Measurements from ENCODE around the gene ENKUR.
A peak's percentile ranks its signal among the peaks of the same experiment; 100 is the strongest.
"Not testable (repeated sequence)": the region's sequence is repeated elsewhere in the genome, so short reads cannot be mapped to it uniquely, and the experiment has no call there.

ENKUR gene

DNA sequence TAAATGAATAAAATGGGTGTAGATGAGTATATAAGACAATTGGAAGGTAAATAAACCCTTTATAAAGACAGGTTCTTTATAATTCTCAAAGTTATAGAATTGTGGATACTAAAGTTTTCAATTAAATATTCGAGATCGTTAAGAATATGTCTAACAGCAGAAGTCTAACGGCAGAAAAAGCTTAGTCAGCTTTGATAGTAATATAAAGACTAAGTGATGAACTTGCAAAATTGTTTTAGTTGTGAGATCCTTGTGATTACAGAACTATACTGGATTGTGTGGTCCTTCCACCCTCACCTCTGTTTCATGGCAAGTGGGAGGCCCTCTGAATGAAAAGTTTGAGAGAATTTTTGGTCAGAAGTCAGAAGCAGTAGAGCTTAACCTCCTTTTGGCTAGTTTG is 2.7 kb upstream of the ENKUR start:
- DNase-seq = no peak

GRCh38 chr10:25017661-25018060 is 1.7 kb upstream of the ENKUR start:
- no peak for DNase-seq

DNA sequence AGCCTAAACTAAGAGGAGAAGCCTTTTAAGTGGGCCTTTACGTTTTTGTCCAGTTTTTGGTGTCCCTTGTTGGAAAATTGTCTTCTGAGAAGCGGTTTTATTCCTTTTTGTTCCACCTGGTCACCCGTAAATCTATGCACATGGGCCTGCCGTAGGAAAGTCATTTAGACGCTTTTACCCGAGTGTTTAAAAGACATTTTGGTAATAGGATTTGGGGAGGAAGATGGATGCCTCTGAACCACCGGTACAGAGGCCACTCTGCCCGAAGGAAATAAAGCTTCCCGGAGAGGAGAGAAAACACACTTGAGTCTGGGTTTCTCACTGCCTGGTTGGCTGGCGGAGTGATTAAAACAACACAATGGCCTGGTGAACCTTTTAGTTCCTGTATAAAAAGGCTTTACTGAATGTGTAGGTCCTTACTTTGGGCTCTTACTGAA is 1.2 kb upstream of the ENKUR start:
- no peak for DNase-seq

- DNase-seq = peak; percentile 84
Observed at GRCh38 chr10:25016376-25017153, 607 bp upstream of the ENKUR start, which contains the start of gene THNSL1. TSS of gene THNSL1 (plus strand) at chr10:25016612. CDS start at chr10:25023224, 6,612 bp downstream.

DNA sequence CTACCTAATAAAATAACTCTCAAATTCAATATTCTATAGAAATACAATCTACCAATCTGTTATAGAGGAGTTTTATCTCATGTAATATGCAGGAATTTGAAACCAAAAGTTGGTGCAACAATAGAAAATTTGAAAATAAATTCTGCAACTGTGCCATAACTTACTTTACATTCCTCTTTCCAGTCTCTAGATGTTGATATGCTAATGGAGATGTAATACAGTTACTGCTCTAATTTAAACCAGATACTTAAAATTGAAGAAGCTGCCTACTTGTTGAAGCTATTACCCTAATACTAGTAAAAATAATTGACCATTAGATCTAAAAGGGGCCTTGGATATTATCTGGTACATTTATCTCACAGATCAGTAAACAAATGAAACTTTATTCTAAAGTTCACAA is 1.4 kb downstream of the ENKUR start:
- no peak for DNase-seq

DNA sequence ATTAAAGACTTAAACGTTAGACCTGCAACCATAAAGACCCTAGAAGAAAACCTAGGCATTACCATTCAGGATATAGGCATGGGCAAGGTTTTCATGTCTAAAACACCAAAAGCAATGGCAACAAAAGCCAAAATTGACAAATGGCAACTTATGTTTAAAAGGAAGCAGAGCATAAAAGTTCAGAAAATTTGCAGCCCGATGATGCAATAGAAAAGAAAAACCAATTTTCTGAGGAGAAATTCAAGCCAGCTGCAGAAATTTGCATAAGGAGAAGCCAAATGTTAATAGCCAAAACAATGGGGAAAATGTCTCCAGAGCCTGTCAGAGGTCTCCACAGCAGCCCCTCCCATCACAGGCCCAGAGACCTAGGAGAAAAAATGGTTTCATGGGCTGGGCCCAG is 4.4 kb downstream of the ENKUR start:
- DNase-seq = not testable (repeated sequence)

DNA sequence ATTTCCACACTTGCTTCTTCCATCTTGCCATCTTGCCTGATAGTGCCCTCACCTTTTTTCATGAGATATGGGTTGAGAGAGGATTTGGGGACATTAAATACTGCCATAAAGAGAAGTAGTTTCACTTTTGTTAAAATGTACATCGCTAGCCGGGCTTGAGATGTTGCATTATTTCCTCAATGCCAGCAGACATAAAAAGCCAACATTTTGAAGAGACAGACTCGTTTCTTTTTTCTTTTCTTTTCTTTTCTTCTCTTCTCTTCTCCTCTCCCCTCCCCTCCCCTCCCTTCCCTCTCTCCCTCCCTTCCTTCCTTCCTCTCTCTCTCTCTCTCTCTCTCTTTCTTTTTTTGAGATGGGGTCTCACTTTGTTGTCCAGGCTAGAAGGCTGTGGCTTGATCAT is 17.9 kb downstream of the ENKUR start:
- DNase-seq = no peak

- no peak for DNase-seq
Observed at GRCh38 chr10:24995072-24995471, 20.9 kb downstream of the ENKUR start.

GRCh38 chr10:24993237-24993958 is 22.6 kb downstream of the ENKUR start:
- no peak for DNase-seq

DNA sequence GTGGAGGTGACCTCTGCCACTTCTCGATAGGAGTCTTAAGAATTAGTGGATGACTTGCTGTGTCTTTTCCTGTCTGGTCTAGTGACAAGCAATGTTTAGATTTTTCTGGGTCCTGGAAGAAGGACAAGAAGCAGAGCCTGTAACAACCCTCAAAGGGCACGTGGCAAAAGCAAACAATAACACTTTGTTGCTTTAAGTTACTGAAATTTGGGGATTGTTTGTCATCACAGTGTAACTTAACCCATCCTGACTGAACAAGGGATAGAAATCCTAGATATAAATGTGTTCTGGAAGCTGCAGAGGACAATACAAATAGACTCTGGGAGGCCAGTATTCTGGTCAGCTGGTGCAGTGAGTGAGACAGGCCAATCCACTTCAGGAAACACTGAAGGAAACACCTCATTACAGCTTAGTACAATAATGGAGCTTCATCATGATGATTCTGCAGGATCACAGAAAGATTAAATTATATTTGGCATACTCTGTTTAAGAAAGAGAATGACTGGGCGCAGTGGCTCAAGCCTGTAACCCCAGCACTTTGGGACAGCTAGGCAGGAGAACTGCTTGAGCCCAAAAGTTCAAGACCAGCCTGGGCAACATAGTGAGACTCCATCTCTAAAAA is 23.3 kb downstream of the ENKUR start:
- no peak for DNase-seq

DNA sequence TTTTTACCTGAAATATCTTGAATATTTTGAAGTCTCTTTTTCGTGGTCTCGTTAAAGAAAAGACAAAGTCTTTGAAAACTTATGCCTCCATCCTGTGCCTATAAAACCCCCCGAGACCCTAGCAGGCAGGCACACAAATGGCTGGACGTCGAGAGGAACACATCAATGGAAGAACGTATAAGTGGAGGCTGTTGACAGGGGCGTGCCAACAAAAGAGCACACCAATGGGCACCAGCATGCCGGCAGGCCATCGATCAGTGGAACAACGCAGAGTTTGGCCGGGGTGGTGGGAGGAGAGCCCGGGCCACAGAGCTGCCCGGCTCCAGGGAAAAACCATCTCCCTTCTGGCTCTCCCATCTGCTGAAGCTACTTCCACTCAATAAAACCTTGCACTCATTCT is 24.7 kb downstream of the ENKUR start:
- DNase-seq = no peak

DNA sequence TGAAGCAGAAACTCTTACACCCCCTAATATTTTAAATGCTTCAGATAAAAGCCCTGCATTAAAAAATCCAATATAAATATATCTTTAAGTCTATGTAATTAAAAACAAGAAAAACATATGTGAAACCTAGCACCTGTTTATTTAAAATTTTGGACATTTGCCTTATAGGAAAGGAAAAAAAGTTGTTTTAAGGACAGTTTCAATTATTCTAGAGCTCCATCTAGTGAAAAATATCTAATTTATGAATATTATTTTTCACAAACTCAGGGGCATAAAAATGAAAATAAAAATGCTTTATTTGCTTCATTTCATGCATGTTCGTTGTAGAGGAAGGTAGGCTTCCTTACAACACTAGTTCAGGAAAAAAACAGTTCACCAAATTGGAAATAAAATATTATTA is 26.1 kb downstream of the ENKUR start:
- DNase-seq = no peak

DNA sequence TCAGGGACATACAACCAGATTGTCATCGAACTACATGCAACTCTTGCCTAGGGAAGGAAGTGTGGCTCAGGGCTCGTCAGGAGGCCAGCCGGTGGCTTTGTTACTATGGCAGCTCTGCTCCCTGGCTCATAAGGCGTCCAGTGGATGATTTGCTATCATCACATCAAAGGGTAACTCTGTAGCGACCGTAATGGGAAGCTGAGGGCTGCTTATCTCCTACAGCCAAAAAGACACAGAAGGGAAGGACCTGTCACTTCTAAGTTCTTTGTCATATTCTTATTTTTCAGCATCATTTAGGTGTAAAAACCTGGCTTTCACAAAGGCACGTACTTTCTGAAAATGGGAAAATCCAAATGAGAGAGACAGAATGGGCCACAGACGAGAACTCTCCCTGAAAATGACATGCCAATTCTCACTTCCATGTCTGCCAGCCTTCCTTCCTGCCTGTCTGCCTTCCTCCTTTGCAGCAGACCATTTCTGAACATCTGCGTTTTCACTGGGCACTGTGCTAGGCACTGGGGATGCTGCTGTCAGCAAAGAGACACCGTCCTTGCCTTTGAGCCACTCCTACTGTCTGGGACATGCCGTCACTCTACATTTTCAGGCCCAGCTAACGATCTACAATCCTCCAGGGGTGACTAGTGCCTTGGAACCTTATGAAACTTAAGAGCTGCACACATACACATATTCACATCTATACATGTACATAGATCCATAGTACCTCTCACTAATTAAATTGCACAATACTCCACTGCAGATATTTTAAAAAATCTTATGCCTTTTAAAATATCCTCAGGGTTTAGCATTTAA is 26.9 kb downstream of the ENKUR start:
- DNase-seq = no peak

- no peak for DNase-seq
Observed at GRCh38 chr10:24984906-24985305, 31.1 kb downstream of the ENKUR start.

DNA sequence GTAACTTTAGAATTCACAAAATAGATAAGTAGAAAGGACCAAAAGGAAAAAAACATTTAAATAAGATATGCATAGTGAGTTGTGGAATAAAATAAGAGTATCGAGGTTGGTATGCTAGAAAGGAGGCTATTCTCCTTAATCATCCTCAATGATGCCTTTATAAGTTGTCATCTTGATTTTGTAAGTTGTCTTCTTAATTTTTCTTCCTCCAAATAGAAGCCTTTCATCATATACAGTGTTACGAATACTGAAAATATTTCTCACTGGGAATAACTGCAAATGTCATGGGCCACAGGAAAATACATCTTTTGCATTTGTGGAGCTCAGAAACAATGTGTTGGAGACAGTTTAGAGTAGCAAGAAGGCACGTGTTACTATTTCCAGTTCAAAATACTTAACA is 32.0 kb downstream of the ENKUR start:
- DNase-seq = no peak

DNA sequence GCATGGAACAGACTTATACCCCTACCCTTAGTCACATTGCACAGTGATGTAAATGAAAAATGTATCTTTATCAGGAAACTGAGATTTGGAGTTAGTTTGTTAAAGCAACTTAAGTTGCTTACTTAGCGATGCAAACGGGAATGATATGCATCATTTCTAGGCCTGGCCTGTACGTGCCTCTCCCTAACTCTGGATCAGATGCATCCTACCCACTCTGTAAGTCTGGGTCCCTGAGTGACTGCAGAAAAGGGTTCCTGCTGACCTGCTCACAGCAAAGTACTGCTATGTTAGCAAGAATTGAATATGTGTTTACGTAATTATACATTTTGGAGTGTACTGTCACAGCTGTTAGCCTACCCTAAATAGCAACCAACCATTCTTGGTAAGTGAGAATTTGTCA is 32.8 kb downstream of the ENKUR start:
- no peak for DNase-seq

DNA sequence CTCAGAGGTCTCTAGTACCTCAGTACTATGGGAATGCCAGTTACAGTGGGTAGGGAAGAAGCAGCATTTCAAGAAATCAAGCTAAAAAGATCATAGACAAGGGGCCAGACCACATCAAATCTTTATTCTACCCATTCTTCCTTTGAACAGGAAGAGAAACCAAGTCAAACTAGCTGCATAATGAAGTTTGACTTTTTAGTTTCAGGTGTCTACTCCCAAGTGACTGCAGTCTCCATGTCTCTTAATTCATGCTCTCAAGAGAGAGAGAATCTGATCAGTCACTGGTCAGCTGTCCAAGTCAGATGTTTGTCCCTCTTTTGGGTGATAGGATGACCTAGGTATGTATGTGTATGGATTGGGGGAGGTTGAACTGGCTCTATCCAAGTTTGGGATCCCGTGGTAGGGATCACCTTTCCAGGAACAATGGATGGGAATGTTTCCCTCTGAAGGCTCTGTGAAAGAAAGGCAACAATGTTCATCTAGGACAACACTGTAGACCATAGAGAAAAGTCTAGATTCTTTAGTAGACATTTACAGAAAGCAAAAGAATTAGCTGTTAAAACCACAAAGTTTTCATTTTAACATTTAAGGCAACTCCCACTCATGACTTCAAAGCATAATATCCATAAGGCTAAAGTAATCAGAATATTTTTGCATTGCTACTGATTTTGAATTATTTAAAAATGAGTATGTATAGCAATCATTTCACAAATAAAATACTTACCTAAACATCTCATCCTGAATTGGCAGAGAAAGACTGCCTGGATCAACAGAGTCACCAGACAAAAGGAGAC is 33.4 kb downstream of the ENKUR start:
- no peak for DNase-seq

DNA sequence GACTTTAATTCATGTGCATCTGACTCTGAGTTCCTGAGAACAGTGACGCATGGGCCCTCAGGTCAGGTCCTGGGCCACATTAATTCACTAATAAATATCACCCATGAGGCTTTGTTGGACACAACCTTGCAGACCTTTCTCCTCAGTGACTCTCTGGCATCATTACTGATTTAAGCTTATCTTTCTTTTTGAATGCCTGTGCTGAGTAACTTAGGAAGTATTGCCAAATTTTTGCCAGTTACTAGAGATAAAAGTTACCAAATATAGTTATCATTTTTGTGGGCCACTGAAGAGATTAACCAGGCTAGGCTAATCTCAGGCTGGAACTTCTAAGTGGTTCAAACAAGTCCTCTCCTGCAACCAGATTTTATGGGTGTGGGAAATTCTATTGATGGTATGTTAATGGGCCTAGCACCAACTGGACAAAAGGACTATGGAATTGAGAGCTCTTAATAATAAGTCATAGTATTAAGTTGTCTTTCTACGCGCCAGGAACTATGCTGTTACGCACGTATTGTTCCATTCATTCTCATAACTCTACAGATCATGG is 34.7 kb downstream of the ENKUR start:
- DNase-seq = no peak

DNA sequence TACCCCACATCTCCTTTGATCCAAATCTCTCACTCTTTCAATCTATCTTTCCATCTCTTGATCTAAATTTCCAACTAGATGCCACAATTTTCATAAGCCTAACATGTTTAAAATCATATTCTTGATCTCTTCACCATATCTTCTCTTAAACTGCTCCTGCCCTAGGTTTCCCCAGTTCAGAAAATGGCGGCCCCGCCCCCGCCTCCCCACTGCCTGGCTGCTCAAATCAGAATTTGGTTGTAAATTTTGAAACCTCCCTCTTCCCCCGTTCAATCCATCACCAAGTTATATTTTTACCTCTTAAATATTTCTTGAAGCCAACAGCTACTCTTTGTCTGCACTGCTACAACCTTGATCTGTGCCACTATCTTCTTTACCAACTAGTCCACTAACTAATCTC is 36.3 kb downstream of the ENKUR start:
- DNase-seq = no peak

GRCh38 chr10:24974976-24975375 is 41.0 kb downstream of the ENKUR start:
- DNase-seq = no peak

GRCh38 chr10:24973163-24973562 is 42.8 kb downstream of the ENKUR start:
- DNase-seq = no peak

GRCh38 chr10:24971374-24971773 is 44.6 kb downstream of the ENKUR start:
- no peak for DNase-seq
